ENCODE results near the gene MRPS12.
A peak's percentile ranks its signal among the peaks of the same experiment; 100 is the strongest.

Gene MRPS12

DNA sequence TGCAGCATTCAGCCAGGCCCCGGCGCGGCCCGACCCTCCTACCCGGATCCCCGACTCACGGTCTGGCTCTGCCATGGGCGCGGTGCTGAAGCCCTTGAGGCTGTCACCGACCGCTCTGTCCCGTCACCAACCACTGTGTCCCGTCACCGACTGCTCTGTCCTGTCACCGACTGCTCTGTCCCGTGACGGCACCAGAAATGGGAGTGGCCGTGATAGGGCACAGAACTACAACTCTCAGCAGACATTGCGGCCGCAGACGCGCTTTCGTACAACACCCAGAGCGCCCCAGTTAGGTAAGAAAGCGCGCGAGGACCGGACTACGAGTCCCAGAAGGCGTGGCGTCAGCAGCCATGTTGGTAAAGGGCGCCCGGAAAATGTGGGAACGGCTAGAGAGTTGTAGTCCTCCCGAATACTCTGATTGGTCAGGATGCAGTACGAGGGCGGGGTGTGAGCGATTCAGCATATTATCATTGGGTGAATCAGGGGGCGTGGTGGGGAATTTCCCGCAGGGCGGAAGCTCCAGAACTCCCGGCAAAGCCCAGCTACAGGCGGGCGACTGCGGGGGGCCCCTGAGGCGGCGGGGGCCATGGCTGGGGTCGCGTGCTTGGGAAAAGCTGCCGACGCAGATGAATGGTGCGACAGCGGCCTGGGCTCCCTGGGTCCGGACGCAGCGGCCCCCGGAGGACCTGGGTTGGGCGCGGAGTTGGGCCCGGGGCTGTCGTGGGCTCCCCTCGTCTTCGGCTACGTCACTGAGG, 31.1 kb upstream of the MRPS12 start, which contains the start of the genes NFKBIB and SIRT2 (continued):
- peak; percentile 96 for TF ChIP-seq YY2 (tag by site-specific recombination; IDR thresholded peaks at IDR 0.05)
- TF ChIP-seq ZNF561 (tag by site-specific recombination; IDR thresholded peaks at IDR 0.05; ENCODE audit: borderline replicate concordance), result peak; percentile 100
- no peak for TF ChIP-seq ZNF707 (tag by site-specific recombination; IDR thresholded peaks at IDR 0.05)
- no peak for TF ChIP-seq ZNF621 (tag by site-specific recombination; IDR thresholded peaks at IDR 0.05)
- no peak for TF ChIP-seq ZNF174 (tag by site-specific recombination; IDR thresholded peaks at IDR 0.05)
- peak; percentile 86; the same call in 1 of the 2 replicates for TF ChIP-seq HOXA7 (CRISPR knock-in tag; IDR thresholded peaks at IDR 0.05; ENCODE audit: borderline replicate concordance)
- peak; percentile 63 for TF ChIP-seq ZNF518A (tag by site-specific recombination; conservative IDR thresholded peaks at IDR 0.05; ENCODE audit: low read depth)
- no peak for TF ChIP-seq ZNF571 (tag by site-specific recombination; IDR thresholded peaks at IDR 0.05)
- TF ChIP-seq, protein P1, sequence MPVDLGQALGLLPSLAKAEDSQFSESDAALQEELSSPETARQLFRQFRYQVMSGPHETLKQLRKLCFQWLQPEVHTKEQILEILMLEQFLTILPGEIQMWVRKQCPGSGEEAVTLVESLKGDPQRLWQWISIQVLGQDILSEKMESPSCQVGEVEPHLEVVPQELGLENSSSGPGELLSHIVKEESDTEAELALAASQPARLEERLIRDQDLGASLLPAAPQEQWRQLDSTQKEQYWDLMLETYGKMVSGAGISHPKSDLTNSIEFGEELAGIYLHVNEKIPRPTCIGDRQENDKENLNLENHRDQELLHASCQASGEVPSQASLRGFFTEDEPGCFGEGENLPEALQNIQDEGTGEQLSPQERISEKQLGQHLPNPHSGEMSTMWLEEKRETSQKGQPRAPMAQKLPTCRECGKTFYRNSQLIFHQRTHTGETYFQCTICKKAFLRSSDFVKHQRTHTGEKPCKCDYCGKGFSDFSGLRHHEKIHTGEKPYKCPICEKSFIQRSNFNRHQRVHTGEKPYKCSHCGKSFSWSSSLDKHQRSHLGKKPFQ (tag by site-specific recombination; IDR thresholded peaks at IDR 0.05), result peak; percentile 21; the same call in 1 of the 2 replicates
- peak; percentile 100 for TF ChIP-seq PATZ1 (tag by site-specific recombination; IDR thresholded peaks at IDR 0.05)
- no peak for TF ChIP-seq ZNF157 (tag by site-specific recombination; IDR thresholded peaks at IDR 0.05)
- TF ChIP-seq ZBTB26 (tag by site-specific recombination; optimal IDR thresholded peaks at IDR 0.05), result peak; percentile 98
- TF ChIP-seq ZNF404 (tag by site-specific recombination; IDR thresholded peaks at IDR 0.05), result no peak
- TF ChIP-seq ZNF514 (tag by site-specific recombination; IDR thresholded peaks at IDR 0.05), result no peak
- peak; percentile 66 for TF ChIP-seq ZSCAN5A (tag by site-specific recombination; IDR thresholded peaks at IDR 0.05)
- TF ChIP-seq RBAK (tag by site-specific recombination; IDR thresholded peaks at IDR 0.05), result no peak
- TF ChIP-seq, protein P2, sequence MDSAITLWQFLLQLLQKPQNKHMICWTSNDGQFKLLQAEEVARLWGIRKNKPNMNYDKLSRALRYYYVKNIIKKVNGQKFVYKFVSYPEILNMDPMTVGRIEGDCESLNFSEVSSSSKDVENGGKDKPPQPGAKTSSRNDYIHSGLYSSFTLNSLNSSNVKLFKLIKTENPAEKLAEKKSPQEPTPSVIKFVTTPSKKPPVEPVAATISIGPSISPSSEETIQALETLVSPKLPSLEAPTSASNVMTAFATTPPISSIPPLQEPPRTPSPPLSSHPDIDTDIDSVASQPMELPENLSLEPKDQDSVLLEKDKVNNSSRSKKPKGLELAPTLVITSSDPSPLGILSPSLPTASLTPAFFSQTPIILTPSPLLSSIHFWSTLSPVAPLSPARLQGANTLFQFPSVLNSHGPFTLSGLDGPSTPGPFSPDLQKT (IDR thresholded peaks at IDR 0.05; ENCODE audit: borderline replicate concordance, low read depth, low read length), result peak; percentile 75; the same call in 1 of the 2 replicates
- TF ChIP-seq ZNF530 (tag by site-specific recombination; IDR thresholded peaks at IDR 0.05; ENCODE audit: low read depth), result no peak
- peak; percentile 77 for TF ChIP-seq EGR2 (tag by site-specific recombination; IDR thresholded peaks at IDR 0.05; ENCODE audit: low read depth)
- TF ChIP-seq ZNF416 (tag by site-specific recombination; IDR thresholded peaks at IDR 0.05), result no peak
- TF ChIP-seq ZNF704 (tag by site-specific recombination; IDR thresholded peaks at IDR 0.05), result no peak; the same call in 1 of the 2 replicates
- no peak for TF ChIP-seq ZNF544 (tag by site-specific recombination; IDR thresholded peaks at IDR 0.05)
- TF ChIP-seq MYNN (tag by site-specific recombination; IDR thresholded peaks at IDR 0.05; ENCODE audit: borderline replicate concordance), result no peak; the same call in 1 of the 2 replicates
- TF ChIP-seq ZNF791 (tag by site-specific recombination; IDR thresholded peaks at IDR 0.05), result no peak
- peak; percentile 50; the same call in 1 of the 2 replicates for TF ChIP-seq FEZF1 (tag by site-specific recombination; IDR thresholded peaks at IDR 0.05)
- peak; percentile 94 for TF ChIP-seq ZNF324 (tag by site-specific recombination; IDR thresholded peaks at IDR 0.05)

All from HEK293 (cell line).